ENCODE data around the gene SHROOM3.

SHROOM3 gene

DNA sequence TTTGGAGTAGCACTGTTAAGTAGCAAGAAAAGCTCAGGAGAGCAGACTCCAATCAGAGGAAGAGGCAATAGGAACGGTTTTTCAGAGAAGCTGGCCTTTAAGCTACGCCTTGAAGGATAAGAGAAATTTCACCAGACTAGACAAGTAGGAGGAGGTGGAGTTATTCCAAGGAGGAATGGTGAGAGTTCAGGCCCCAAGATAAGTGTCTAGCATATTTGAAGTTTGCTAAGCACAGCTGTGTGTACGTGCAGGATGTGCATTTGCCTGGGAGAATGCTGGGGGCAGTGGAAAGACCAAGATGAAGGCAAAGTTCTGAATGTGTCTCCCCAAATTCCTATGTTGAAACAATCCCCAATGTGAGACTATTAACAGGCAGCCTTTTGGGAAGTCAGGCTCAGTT is 371.3 kb downstream of the SHROOM3 start:
- TF ChIP-seq, protein P1, sequence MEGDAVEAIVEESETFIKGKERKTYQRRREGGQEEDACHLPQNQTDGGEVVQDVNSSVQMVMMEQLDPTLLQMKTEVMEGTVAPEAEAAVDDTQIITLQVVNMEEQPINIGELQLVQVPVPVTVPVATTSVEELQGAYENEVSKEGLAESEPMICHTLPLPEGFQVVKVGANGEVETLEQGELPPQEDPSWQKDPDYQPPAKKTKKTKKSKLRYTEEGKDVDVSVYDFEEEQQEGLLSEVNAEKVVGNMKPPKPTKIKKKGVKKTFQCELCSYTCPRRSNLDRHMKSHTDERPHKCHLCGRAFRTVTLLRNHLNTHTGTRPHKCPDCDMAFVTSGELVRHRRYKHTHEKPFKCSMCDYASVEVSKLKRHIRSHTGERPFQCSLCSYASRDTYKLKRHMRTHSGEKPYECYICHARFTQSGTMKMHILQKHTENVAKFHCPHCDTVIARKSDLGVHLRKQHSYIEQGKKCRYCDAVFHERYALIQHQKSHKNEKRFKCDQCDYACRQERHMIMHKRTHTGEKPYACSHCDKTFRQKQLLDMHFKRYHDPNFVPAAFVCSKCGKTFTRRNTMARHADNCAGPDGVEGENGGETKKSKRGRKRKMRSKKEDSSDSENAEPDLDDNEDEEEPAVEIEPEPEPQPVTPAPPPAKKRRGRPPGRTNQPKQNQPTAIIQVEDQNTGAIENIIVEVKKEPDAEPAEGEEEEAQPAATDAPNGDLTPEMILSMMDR (IDR thresholded peaks at IDR 0.05; ENCODE audit: insufficient read depth, low read length, missing control alignments), result no peak
- ChIA-PET POLR2A (interaction anchor here (1.9 kb wide), 1 partner anchor 143 kb away, joined by 5 read pairs; the partner anchor contains the start of gene SEPTIN11), CTCF (interaction anchor here (1.0 to 1.5 kb wide), 3 partner anchors 8 to 49 kb away, joined by 3 to 5 read pairs (median 4); no protein-coding TSS in a partner anchor)
- no peak for DNase-seq (ENCODE audit: low read depth, low spot score)
- no peak overlapping the region for H3K4me3 ChIP-seq (ENCODE audit: low read depth, low read length)

DNA sequence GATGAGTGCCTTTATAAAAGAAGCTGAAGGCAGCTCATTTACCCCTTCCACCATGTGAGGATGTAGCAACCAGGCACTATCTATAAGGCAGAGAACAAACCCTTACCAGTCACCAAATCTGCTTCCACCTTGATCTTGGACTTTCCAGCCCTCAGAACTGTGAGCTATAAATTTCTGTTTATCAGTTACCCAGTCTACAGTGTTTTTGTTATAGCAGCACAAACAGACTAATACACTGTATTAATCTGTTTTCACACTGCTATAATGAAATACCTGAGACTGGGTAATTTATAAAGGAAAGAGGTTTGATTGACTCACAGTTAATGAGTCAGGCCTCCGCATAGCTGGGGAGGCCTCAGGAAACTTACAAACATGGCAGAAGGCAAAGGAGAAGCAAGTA is 371.7 kb downstream of the SHROOM3 start:
- H3K4me3 ChIP-seq (ENCODE audit: low read depth, low read length), result no peak overlapping the region
- ChIA-PET CTCF (interaction anchor here (1.0 to 1.5 kb wide), 3 partner anchors 9 to 49 kb away, joined by 3 to 5 read pairs (median 4); no protein-coding TSS in a partner anchor), POLR2A (interaction anchor here (1.9 kb wide), 1 partner anchor 142 kb away, joined by 5 read pairs; the partner anchor contains the start of gene SEPTIN11)
- no peak for DNase-seq (ENCODE audit: low read depth, low spot score)
- TF ChIP-seq, protein P1 (IDR thresholded peaks at IDR 0.05; ENCODE audit: insufficient read depth, low read length, missing control alignments), result no peak

DNA sequence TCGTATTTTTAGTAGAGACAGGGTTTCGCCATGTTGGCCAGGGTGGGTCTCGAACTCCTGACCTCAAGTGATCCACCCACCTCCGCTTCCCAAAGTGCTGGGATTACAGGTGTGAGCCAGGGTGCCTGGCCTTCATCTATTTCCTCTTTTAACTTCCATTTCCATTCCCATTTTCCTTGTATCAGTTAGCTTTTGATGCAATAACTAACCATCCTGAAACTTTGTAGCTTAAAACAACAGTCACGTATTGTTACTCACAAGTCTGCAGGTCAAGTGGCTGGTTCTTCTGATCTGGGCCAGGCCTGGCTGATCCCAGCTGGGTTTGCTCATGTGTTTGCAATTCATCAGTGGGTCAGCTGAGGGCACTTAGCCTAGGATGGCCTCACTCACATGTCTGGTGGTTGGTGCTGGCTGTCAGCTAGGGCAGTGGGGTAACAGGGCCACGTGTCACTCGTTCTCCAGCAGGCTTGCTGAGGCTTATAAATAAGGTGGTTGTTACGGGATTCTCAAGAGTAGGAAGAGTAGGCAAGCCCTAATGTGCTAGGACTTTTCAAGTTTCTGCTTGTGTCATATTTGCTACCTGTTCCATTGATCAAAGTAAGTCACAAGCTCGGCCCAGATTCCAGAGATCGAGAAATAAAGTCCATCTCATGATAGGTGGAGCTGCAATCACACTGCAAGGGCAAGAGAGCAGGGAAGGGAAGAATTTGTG is 374.7 kb downstream of the SHROOM3 start:
- CTCF ChIA-PET, result interaction anchor here (0.7 to 1.5 kb wide), 2 partner anchors 10 to 11 kb away, joined by 3 to 4 read pairs; no protein-coding TSS in a partner anchor
- POLR2A ChIA-PET, result interaction anchor here (1.3 kb wide), 1 partner anchor 11 kb away, joined by 3 read pairs; no protein-coding TSS in a partner anchor
- no peak for DNase-seq (ENCODE audit: low read depth, low spot score)
- TF ChIP-seq, protein P1 (IDR thresholded peaks at IDR 0.05; ENCODE audit: insufficient read depth, low read length, missing control alignments), result no peak
- no peak overlapping the region for H3K4me3 ChIP-seq (ENCODE audit: low read depth, low read length)

DNA sequence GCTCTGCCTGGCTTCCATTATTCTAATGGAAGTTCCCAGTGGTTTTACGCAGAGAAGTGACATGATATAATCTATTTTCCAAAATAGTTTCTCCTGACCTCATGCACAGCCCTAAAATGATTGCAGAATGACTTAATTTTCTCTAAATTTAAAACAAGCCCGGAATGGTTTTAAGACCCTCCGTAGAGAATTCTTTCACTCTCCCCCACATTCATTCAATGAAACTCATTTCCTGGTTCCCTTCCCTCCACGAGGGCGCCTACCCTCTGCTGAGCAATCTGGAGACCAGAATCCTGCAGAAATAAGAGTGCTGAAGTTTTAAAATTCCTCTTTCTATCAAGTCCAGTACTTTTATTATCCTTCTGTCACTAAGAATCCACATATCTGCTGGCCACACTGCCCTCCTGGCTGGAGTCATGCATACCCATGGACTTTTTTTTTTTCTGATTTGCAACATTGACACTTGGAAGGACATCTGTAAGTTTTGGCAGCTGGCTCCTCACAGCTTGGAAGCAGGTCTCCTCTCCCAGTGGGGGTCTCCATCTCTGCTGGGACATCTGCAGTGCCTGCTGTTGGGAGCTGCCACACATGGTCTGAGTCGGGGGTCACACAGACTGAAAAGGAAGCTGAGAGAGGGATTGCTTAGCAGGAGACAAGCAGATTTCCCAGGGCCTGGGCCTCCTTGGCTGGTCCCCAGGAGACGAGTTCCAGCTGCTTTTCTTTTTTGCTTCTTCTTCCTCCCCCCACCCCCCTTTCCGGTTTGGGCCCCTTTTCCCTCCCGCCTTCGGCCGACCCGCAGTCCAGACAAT is 376.8 kb downstream of the SHROOM3 start:
- DNase-seq (ENCODE audit: low read depth, low spot score), result peak; percentile 75
- no peak overlapping the region for H3K4me3 ChIP-seq (ENCODE audit: low read depth, low read length)
- ChIA-PET POLR2A (interaction anchor here (0.9 to 1.4 kb wide), 2 partner anchors 29 to 112 kb away, joined by 3 read pairs; no protein-coding TSS in a partner anchor), CTCF (interaction anchor here (0.7 to 1.2 kb wide), 3 partner anchors 14 to 301 kb away, joined by 3 to 4 read pairs (median 3); no protein-coding TSS in a partner anchor)
- TF ChIP-seq, protein P1 (IDR thresholded peaks at IDR 0.05; ENCODE audit: insufficient read depth, low read length, missing control alignments), result no peak

DNA sequence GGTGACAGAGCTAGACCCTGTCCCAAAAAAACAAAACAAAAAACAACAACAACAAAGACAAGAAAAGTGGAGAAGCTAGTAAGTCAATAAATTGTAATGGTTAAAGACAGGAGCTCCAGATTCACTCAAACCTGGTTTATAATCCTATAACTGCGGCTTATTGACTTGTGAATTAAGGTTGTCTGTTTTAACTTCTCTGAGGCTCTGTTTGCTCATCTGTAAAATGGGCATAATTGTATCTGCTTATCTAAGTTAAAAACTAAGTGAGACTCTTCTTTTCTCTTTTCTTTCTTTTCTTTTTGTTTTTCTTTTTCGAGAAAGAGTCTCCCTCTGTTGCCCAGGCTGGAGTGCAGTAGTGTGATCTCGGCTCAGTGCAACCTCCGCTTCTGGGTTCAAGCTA is 378.0 kb downstream of the SHROOM3 start:
- no peak overlapping the region for H3K4me3 ChIP-seq (ENCODE audit: low read depth, low read length)
- ChIA-PET POLR2A (no interaction called here), CTCF (interaction anchor here (1.2 to 1.3 kb wide), 2 partner anchors 10 to 173 kb away, joined by 3 read pairs; no protein-coding TSS in a partner anchor)
- TF ChIP-seq, protein P1 (IDR thresholded peaks at IDR 0.05; ENCODE audit: insufficient read depth, low read length, missing control alignments), result no peak
- no peak for DNase-seq (ENCODE audit: low read depth, low spot score)
